GM12865 (cell line): ENCODE data around the gene ITLN1.

Experiments
- DNase-seq: peaks from one replicate; pipeline ENCODE4 v3.0.0; 2010; ENCODE audit warnings: low read depth
- H3K4me3 ChIP-seq: 2 replicates; pipeline ENCODE4 v1.5.1; 2011; ENCODE audit warnings: mild to moderate bottlenecking, low read depth, low read length, control low read depth
- TF ChIP-seq, protein P1 (sequence below): IDR thresholded peaks from 2 replicates; pipeline ENCODE4 v1.5.1; 2011; ENCODE audit warnings: low read length, control low read depth, low read depth, inconsistent platforms; ENCODE audit not compliant: insufficient read depth; ENCODE audit errors: missing control alignments

ITLN1 gene

DNA sequence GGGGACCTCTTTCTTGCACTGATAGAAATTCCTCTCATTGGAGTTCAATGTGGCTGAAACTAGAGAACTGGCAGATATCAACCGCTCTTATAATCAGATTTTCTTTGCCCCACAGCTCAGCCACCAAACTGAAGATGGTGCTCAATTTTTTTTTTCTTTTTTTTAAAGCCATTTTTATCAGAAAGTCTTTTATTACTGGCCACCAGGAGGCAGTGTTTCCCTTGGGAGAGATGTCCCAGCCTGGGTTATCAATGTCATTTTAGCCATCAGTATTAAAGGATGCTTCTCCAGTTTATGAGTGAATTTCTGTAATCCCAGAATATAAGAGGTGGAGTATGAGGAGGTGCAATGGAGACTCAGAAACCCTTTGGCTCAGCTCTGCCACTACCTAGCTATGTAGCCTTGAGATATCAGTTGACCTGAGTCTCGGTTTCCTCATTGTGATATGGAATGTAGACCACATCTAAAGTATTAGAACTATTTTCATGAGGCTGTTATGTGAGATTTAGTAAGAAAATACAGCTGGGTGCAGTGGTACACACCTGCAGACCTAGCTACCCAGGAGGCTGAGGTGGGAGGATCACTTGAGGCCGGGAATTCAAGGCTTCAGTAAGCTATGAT, 49.9 kb downstream of the ITLN1 start:
- H3K4me3 ChIP-seq: no peak overlapping the region
- DNase-seq: peak; percentile 75
- TF ChIP-seq, protein P1, sequence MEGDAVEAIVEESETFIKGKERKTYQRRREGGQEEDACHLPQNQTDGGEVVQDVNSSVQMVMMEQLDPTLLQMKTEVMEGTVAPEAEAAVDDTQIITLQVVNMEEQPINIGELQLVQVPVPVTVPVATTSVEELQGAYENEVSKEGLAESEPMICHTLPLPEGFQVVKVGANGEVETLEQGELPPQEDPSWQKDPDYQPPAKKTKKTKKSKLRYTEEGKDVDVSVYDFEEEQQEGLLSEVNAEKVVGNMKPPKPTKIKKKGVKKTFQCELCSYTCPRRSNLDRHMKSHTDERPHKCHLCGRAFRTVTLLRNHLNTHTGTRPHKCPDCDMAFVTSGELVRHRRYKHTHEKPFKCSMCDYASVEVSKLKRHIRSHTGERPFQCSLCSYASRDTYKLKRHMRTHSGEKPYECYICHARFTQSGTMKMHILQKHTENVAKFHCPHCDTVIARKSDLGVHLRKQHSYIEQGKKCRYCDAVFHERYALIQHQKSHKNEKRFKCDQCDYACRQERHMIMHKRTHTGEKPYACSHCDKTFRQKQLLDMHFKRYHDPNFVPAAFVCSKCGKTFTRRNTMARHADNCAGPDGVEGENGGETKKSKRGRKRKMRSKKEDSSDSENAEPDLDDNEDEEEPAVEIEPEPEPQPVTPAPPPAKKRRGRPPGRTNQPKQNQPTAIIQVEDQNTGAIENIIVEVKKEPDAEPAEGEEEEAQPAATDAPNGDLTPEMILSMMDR: peak; percentile 65

DNA sequence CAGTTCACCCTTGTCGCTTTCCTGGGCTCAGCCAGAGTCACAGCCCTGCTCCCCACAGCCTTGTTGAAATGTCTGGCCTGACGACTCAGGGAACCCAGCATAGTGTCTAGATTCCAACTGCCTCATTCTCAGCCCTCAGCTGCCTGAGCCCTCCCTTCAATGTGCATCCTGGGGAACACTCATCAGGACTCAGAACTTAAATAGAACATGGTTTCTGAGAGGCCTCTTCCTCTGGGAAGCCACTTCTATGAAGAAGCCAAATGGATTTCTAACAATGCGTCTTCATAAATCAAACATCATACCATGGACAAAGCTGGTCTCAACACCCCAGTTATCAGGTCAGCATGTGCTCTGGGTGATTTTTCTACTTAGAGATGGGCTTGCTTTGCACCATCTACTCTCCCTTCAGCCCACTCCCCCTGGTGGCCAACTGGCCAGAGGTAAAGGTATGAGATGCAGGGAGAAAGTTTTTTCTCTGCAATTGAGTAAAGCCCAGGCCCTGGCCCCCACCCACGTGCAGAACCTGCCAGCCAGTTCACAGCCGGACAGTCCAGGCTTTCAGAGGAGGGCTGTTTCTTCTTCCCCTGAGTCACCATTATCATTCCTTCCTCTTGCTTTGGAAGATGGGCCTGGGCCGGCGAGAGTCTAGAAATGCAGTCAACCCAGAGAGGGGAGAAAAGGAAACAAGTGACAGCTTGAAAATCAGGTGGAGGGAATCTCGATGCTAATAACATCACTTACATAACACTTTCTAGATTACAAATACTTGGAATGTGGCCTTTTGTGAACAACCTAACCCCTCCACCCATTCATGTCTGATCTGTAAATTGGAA, 54.4 kb downstream of the ITLN1 start:
- DNase-seq: peak; percentile 85
- TF ChIP-seq, protein P1: peak; percentile 88

GRCh38 chr1:160829766-160830165, 55.2 kb downstream of the ITLN1 start:
- no peak overlapping the region for H3K4me3 ChIP-seq
- TF ChIP-seq, protein P1: no peak
- no peak for DNase-seq

More for the DNA sequence above, 54.4 kb downstream of the ITLN1 start:
- H3K4me3 ChIP-seq: no peak overlapping the region

DNA sequence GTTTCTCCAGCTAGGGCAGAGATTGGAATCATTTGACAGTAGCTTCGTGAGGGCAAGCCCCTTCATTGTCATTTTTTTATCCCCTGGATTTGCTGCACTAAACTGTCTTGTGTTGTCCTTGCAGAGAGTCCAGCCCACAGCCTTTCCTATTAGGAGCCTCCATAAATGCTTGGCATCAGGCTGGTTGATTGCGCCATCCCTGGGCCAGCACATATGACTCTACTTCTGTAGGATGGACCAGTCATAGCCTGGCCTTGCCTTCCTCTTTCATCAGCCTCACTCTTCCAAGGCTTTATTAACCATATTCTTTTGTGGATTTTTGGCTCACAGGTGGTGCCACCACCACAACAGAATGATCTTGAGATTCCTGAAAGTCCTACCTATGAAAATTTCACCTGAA, 57.6 kb downstream of the ITLN1 start:
- TF ChIP-seq, protein P1: no peak
- no peak for DNase-seq
- H3K4me3 ChIP-seq: no peak overlapping the region

- no peak for DNase-seq
These were observed 58.4 kb downstream of the ITLN1 start for GRCh38 chr1:160826546-160826945.

More at GRCh38 chr1:160826546-160826945, 58.4 kb downstream of the ITLN1 start:
- H3K4me3 ChIP-seq: no peak overlapping the region
- TF ChIP-seq, protein P1: no peak
